GM23338 (cell line): Measurements from ENCODE around the gene SLC35G2. TPM values are rescaled to one million over a fixed set of nuclear protein-coding genes. Genes with fewer than 3 reads are reported as not detected.

ENCODE experiments used
- ATAC-seq: fragments of 200-7000 bp; cut with Tn5 transposase; 3 replicates; pipeline ENCODE4 v1.9.1; 2020
- DNase-seq: peaks from one replicate; pipeline ENCODE4 v3.0.0-alpha.2; 2015; ENCODE audit warnings: low spot score
- H2AFZ ChIP-seq: fragments of 200-600 bp; sonication (generic); 2 replicates; pipeline ENCODE4 v1.8.0; 2016; ENCODE audit warnings: antibody characterized with exemption, mild to moderate bottlenecking, moderate library complexity
- H3F3A ChIP-seq: fragments of 200-600 bp; sonication (generic); replicated peaks from 2 replicates; pipeline ENCODE4 v1.8.0; 2017; ENCODE audit warnings: antibody characterized with exemption, mixed run types, low read depth
- H3K27ac ChIP-seq: fragments of 200-600 bp; sonication (generic); 2 replicates; pipeline ENCODE4 v1.6.1; 2016; ENCODE audit warnings: low read depth
- H3K27me3 ChIP-seq: fragments of 200-600 bp; sonication (generic); 2 replicates; pipeline ENCODE4 v1.8.0; 2016; ENCODE audit warnings: mild to moderate bottlenecking, mixed run types, moderate library complexity; ENCODE audit not compliant: insufficient read depth
- H3K36me3 ChIP-seq: fragments of 200-600 bp; sonication (generic); 2 replicates; pipeline ENCODE4 v1.8.0; 2016; ENCODE audit warnings: mild to moderate bottlenecking; ENCODE audit not compliant: insufficient read depth
- H3K4me1 ChIP-seq: fragments of 200-600 bp; sonication (generic); 2 replicates; pipeline ENCODE4 v1.8.0; 2016; ENCODE audit warnings: mild to moderate bottlenecking, moderate library complexity; ENCODE audit not compliant: insufficient read depth
- H3K4me2 ChIP-seq: fragments of 200-600 bp; sonication (generic); 2 replicates; pipeline ENCODE4 v1.7.1; 2017; ENCODE audit warnings: mixed run types
- H3K4me3 ChIP-seq: fragments of 200-600 bp; sonication (generic); 2 replicates; pipeline ENCODE4 v1.6.1; 2016; ENCODE audit warnings: mixed run types
- H3K79me2 ChIP-seq: fragments of 200-600 bp; sonication (generic); replicated peaks from 2 replicates; pipeline ENCODE4 v1.8.0; 2017; ENCODE audit warnings: mild to moderate bottlenecking; ENCODE audit not compliant: insufficient read depth
- H3K9me2 ChIP-seq: fragments of 200-600 bp; sonication (generic); 2 replicates; pipeline ENCODE4 v1.8.0; 2017; ENCODE audit not compliant: insufficient read depth
- H4K20me1 ChIP-seq: fragments of 200-600 bp; sonication (generic); replicated peaks from 2 replicates; pipeline ENCODE4 v1.8.0; 2017; ENCODE audit warnings: mild to moderate bottlenecking; ENCODE audit not compliant: insufficient read depth
- H3K27ac Mint-ChIP-seq: 2 replicates; pipeline ENCODE4 v1.8.0; 2020; ENCODE audit warnings: inconsistent platforms, mild to moderate bottlenecking, moderate library complexity, mixed read lengths
- H3K27me3 Mint-ChIP-seq: 3 replicates; pipeline ENCODE4 v1.8.0; 2022; ENCODE audit warnings: low read depth, mild to moderate bottlenecking, moderate library complexity, mixed read lengths, inconsistent platforms; ENCODE audit not compliant: insufficient read depth, poor library complexity
- H3K36me3 Mint-ChIP-seq: 3 replicates; pipeline ENCODE4 v1.8.0; 2021; ENCODE audit warnings: low read depth, mild to moderate bottlenecking, inconsistent platforms, moderate library complexity, mixed read lengths
- H3K4me1 Mint-ChIP-seq: 3 replicates; pipeline ENCODE4 v1.8.0; 2020; ENCODE audit warnings: mild to moderate bottlenecking, inconsistent platforms, mixed read lengths
- H3K4me3 Mint-ChIP-seq: 3 replicates; pipeline ENCODE4 v1.8.0; 2021; ENCODE audit warnings: moderate library complexity, mild to moderate bottlenecking, inconsistent platforms, mixed read lengths
- H3K9me3 Mint-ChIP-seq: 3 replicates; pipeline ENCODE4 v1.8.0; 2020; ENCODE audit warnings: moderate library complexity, mild to moderate bottlenecking, inconsistent platforms, mixed read lengths
- CREB1 ChIP-seq: fragments of 250-450 bp; sonication (Bioruptor Pico); IDR thresholded peaks from 2 replicates; pipeline ENCODE4 v1.5.0; 2020; ENCODE audit warnings: low read depth, mild to moderate bottlenecking, moderate library complexity
- ETS1 ChIP-seq: IDR thresholded peaks from 2 replicates; pipeline ENCODE4 v1.6.1; 2016; ENCODE audit warnings: antibody characterized with exemption
- EZH2 ChIP-seq: fragments of 200-600 bp; sonication (generic); IDR thresholded peaks from one replicate; pipeline ENCODE4 v1.8.0; 2017; ENCODE audit warnings: antibody characterized with exemption, mild to moderate bottlenecking, low read depth; ENCODE audit not compliant: unreplicated experiment
- NANOG ChIP-seq: IDR thresholded peaks from 2 replicates; pipeline ENCODE4 v1.6.1; 2016; ENCODE audit warnings: antibody characterized with exemption, borderline replicate concordance
- REST ChIP-seq: IDR thresholded peaks from one replicate; pipeline ENCODE4 v1.6.1; 2018; ENCODE audit warnings: antibody characterized with exemption; ENCODE audit not compliant: unreplicated experiment
- STAT1 ChIP-seq: IDR thresholded peaks from one replicate; pipeline ENCODE4 v1.6.1; 2016; ENCODE audit warnings: antibody characterized with exemption; ENCODE audit not compliant: unreplicated experiment
- ZNF331 ChIP-seq: fragments of 250-450 bp; sonication (Bioruptor Pico); IDR thresholded peaks from 2 replicates; pipeline ENCODE4 v1.5.0; 2020; ENCODE audit warnings: low read depth, mild to moderate bottlenecking, moderate library complexity
- ZNF462 ChIP-seq: fragments of 250-450 bp; sonication (Bioruptor Pico); IDR thresholded peaks from 2 replicates; pipeline ENCODE4 v1.5.0; 2020; ENCODE audit warnings: mild to moderate bottlenecking, moderate library complexity
- polyA plus RNA-seq: library from polyadenylated mRNA; unstranded; fragments of >200 nt; fragmentation: Nextera tagmentation; extraction: Ambion mirVana; gene quantifications from 2 replicates; pipeline ENCODE4 v1.2.1, GENCODE V29; 2016
- total RNA-seq: library from RNA; depleted of rRNA; stranded (reverse); fragments of >200 nt; shearing (Covaris generic); gene quantifications from 2 replicates; pipeline ENCODE4 v1.2.3, GENCODE V29; 2014

SLC35G2 gene
- total and polyA plus RNA-seq, 2 experiments from 2014 or later = 6.8 to 8.8 TPM

- no peak for TF ChIP-seq ZNF462 (CRISPR knock-in tag)
Measured at GRCh38 chr3:136882571-136882970, 63.6 kb downstream of the SLC35G2 start (continued).

- H3K4me1 Mint-ChIP-seq = no peaks in the 10 kb centered on the region; the same call in 2 of the 3 replicates
- DNase-seq = no peak
- ATAC-seq = no peak
- no peak overlapping the region for H2AFZ ChIP-seq
- no peak overlapping the region for H3K27ac ChIP-seq
- TF ChIP-seq ZNF331 (CRISPR knock-in tag) = no peak
- TF ChIP-seq NANOG = no peak
- no peak for TF ChIP-seq ETS1
- TF ChIP-seq REST = no peak
- no peak for TF ChIP-seq STAT1
- TF ChIP-seq EZH2 = no peak
- no peak for TF ChIP-seq CREB1 (CRISPR knock-in tag)
- peaks cover 45% of the 10 kb centered on the region for H4K20me1 ChIP-seq
- H3F3A ChIP-seq = no peaks in the 10 kb centered on the region
- no peaks in the 10 kb centered on the region for H3K27me3 ChIP-seq
- no peaks in the 10 kb centered on the region for H3K9me2 ChIP-seq
- no peak overlapping the region for H3K27ac Mint-ChIP-seq
- H3K4me2 ChIP-seq = no peak overlapping the region
- H3K4me1 ChIP-seq = no peaks in the 10 kb centered on the region
- H3K36me3 Mint-ChIP-seq = peaks cover 11% of the 10 kb centered on the region
- no peak overlapping the region for H3K4me3 ChIP-seq
- H3K9me3 Mint-ChIP-seq = peaks cover under 1% of the 10 kb centered on the region; the same call in 2 of the 3 replicates
- peaks cover 98% of the 10 kb centered on the region for H3K79me2 ChIP-seq
- no peaks in the 10 kb centered on the region for H3K36me3 ChIP-seq
- no peak overlapping the region for H3K4me3 Mint-ChIP-seq
- peaks cover under 1% of the 10 kb centered on the region for H3K27me3 Mint-ChIP-seq
Measured at GRCh38 chr3:136883967-136884720, 65.2 kb downstream of the SLC35G2 start.
